Measurements from ENCODE around the gene PTPRM. TPM values are rescaled to one million over a fixed set of nuclear protein-coding genes. Genes with fewer than 3 reads are reported as not detected.

The PTPRM gene
- total and polyA plus RNA-seq, 2 of the 8 experiments (the other 6 are each of a cell fraction or from before 2014, with no cell fraction given): 4.1 to 7.0 TPM

DNA sequence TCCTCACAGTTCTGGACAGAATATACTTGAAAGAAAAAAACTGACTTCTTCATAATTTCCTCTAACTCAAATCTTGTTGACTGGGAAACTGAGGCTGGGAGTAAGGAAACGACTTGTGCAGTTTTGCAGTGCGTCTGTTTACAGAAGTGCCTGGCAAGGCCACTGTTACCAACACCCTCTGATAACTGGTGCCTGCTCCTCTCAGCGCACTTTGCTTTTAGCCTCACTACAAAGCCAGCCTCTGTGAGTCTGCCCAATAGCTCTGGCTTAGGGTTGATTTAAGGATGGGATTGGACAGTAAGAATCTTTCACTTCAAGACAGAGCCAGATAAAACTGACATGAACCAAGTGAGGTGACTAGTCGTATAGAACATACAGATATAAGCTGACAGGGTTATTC, 410.8 kb downstream of the PTPRM start (continued):
- TF ChIP-seq SIX5 (IDR thresholded peaks at IDR 0.05; ENCODE audit: low read depth, low read length): no peak
- no peak for TF ChIP-seq EGR1 (IDR thresholded peaks at IDR 0.05; ENCODE audit: borderline replicate concordance, low read depth, low read length)
- no peak for TF ChIP-seq CEBPB (IDR thresholded peaks at IDR 0.05; ENCODE audit: low read depth, low read length)
